Pancreas (tissue), 10 donors: Measurements from ENCODE around the gene ATG2B. TPM values are rescaled to one million over a fixed set of nuclear protein-coding genes. Genes with fewer than 3 reads are reported as not detected.

ENCODE experiments used
- ATAC-seq, 4 donors: fragments of 200-7000 bp; cut with Tn5 transposase; one replicate each; pipeline versions ENCODE4 v1.8.0 to v1.9.1; 2020; ENCODE audit warnings: mild to moderate bottlenecking in 4 of 4, moderate library complexity in 4 of 4
- DNase-seq, 6 donors: peaks; one replicate each; pipeline ENCODE4 v3.0.0-alpha.2; 2020
- FAIRE-seq: peaks from 2 replicates; lab custom pipeline; 2012; peaks lifted over from hg19 to GRCh38; lab: Jason Lieb, UNC
- H3K27ac ChIP-seq, 4 donors: fragments of 200-600 bp; sonication (generic); 1 replicate in 3 of 4; 2 replicates in 1 of 4; pipeline versions ENCODE4 v1.5.0 to v1.8.0; 2020
- H3K27me3 ChIP-seq, 4 donors: fragments of 200-600 bp; one replicate each; pipeline ENCODE4 v1.8.0; 2021
- H3K36me3 ChIP-seq, 3 donors: fragments of 200-600 bp; sonication (generic) in 1 of 3; one replicate each; pipeline versions ENCODE4 v1.5.0 to v1.8.0; 2020 to 2021
- H3K4me1 ChIP-seq, 3 donors: fragments of 200-600 bp; one replicate each; pipeline ENCODE4 v1.8.0; 2021
- H3K4me3 ChIP-seq, 4 donors: fragments of 200-600 bp; sonication (generic) in 2 of 4; one replicate each; pipeline versions ENCODE4 v1.5.0 to v1.8.0; 2020 to 2021
- H3K9me3 ChIP-seq, 4 donors: fragments of 200-600 bp; one replicate each; pipeline ENCODE4 v1.8.0; 2021
- WGBS, 2 donors: extraction: QIAGEN DNeasy Blood & Tissue Kit; methylation state at CpG; one replicate each; pipeline ENCODE4 v1.1.7; 2013; 5-methylcytosine and 5-hydroxymethylcytosine counted together
- intact Hi-C, 3 donors: fragments of 100-400 bp; cut with DNase I; formaldehyde crosslinking; loops; one replicate each; pipeline versions ENCODE4 v1.11.1 to v1.14.2; 2022
- polyA plus RNA-seq, 2 donors: library from polyadenylated mRNA; stranded (reverse); fragments of 200-250 nt; gene quantifications; one replicate each; pipeline ENCODE4 v1.2.3, GENCODE V29; 2013
- total RNA-seq, 6 donors: library from RNA; stranded (reverse); fragmentation: NEBNext Ultra II Directional in 4 of 6; extraction: Animal tissue kit (Norgen Biotek cat#: 25700) in 4 of 6; gene quantifications; one replicate each; pipeline versions ENCODE4 v1.2.1 to v1.2.4, GENCODE V29; 2021 to 2023
- TF ChIP-seq, protein P1 (sequence below), 4 donors: fragments of 200-600 bp; sonication (generic) in 3 of 4; IDR thresholded peaks; one replicate each; pipeline versions ENCODE4 v1.5.0 to v1.8.0; 2021; ENCODE audit warnings: antibody characterized with exemption in 4 of 4
- donor health status: healthy with polysubstance abuse.
- donor health status: DM: no; HTN: no; CAD: no; lungs with moderate emphysema.
- donor health status: DM: no; HTN: no; CAD: no.
- donor health status: control.
- donor health status: control.
- donor health status: Bipolar disorder and iron deficiency.
- donor health status: DM: yes; HTN: yes; CAD: no.
- donor health status: DM: no; HTN: no; CAD: no.
- donor health status: DM: no; HTN: no; CAD: no.
- donor health status: DM: yes; HTN: yes; CAD: no.

Gene ATG2B
- total and polyA plus RNA-seq, 8 donors = 7.4 to 23.4 (median 19.7) TPM

DNA sequence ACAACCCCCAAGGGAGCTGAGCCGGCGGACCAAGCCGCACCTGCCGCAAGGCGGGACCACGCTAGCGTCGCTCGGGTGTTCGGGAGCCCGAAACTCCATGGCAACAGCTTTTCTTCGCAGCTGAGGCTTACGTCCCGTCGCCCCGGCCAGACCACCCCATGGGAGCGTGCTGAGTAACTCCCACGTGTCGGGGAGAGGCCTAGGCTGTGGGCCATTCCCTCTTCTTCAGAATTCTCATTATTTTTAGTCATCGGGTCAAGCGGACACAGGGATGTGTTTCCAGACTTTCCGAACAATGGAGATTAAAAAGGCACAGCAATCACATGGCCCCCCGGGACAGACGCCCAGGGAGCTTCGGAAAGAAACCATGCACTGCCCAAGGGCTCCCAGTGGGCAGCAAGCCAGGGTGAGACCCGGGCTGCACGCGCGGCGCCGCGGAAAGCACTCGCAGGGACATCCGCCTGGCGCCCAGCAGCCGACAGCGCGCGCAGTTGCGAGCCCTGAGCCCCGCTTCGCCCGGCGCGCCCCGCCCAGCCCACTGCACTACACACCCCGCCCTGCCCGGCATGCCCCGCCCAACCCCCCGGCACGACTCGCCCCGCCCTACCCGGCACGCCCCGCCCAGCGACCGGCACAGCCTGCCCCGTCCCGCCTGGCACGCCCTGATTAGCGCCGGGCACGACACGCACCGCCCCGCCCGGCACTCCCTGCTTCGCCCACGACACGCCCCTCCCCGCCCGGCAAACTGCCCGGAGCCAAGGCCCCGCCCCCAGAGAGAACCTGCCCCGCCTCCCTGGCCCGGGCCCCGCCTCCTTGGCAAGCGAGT is 28.4 kb upstream of the ATG2B start:
- intact Hi-C loops = no loop called here
- Histone ChIP-seq H3K27me3 (no peaks in the 10 kb centered on the region), H3K9me3 (no peaks in the 10 kb centered on the region), H3K36me3 (no peaks in the 10 kb centered on the region), H3K27ac (peak overlapping the region; percentile 40 to 77 (median 60)), H3K4me1 (no peaks in the 10 kb centered on the region), H3K4me3 (peak overlapping the region; percentile 58 to 67 (median 66))
- 1 to 2% methylated on average over 53 to 79 of the region's 79 CpGs for WGBS, 2 donors
- FAIRE-seq (no peak), ATAC-seq (peak; percentile 94 to 98 (median 96)), DNase-seq (peak; percentile 96 to 100 (median 99))
- TF ChIP-seq, protein P1, sequence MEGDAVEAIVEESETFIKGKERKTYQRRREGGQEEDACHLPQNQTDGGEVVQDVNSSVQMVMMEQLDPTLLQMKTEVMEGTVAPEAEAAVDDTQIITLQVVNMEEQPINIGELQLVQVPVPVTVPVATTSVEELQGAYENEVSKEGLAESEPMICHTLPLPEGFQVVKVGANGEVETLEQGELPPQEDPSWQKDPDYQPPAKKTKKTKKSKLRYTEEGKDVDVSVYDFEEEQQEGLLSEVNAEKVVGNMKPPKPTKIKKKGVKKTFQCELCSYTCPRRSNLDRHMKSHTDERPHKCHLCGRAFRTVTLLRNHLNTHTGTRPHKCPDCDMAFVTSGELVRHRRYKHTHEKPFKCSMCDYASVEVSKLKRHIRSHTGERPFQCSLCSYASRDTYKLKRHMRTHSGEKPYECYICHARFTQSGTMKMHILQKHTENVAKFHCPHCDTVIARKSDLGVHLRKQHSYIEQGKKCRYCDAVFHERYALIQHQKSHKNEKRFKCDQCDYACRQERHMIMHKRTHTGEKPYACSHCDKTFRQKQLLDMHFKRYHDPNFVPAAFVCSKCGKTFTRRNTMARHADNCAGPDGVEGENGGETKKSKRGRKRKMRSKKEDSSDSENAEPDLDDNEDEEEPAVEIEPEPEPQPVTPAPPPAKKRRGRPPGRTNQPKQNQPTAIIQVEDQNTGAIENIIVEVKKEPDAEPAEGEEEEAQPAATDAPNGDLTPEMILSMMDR (IDR thresholded peaks at IDR 0.05) = no peak

DNA sequence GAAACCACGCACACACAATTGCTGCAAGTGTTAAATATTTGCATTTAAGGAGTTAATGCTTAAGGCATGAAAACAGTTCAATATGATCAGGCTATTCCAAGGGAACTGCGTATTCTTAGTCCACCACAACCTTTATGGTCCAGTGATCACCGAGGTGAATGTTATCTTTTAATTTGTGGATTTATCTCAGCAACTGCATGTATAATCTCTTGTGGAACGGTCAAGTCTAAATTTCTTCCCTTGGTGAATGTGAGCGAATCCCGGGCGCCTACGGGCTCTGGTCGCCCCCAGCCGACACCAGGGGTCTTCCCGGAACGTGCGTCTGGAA is 27.8 kb upstream of the ATG2B start:
- Histone ChIP-seq H3K4me1 (no peaks in the 10 kb centered on the region), H3K27ac (peak overlapping the region in 2 of 4 donors; percentile 17 to 66), H3K27me3 (no peaks in the 10 kb centered on the region), H3K4me3 (peak overlapping the region; percentile 43 to 65 (median 52)), H3K9me3 (no peaks in the 10 kb centered on the region), H3K36me3 (no peaks in the 10 kb centered on the region)
- ATAC-seq = no peak
- WGBS, 2 donors = 2 to 3% methylated on average over 13 of the region's 13 CpGs
- intact Hi-C loops = no loop called here
- no peak for DNase-seq
- no peak for FAIRE-seq
- TF ChIP-seq, protein P1 (IDR thresholded peaks at IDR 0.05) = no peak

DNA sequence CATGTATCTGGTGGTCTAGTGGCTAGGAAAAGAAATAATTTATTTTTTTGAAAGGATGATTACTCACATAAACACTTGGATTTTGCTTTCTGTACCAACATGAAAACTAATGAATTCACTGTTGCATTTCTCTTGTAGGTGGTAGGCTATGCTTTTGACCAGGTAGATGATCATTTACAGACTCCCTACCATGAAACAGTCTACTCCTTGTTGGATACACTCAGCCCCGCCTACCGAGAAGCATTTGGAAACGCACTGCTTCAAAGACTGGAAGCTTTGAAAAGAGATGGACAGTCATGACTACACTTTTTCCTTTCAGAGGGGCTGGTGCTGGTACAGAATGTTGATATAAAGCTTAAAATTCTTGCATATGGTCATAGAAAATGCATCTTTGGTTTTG is 22.2 kb upstream of the ATG2B start:
- Histone ChIP-seq H3K27me3 (no peaks in the 10 kb centered on the region), H3K36me3 (peaks cover 0 to 17% (median 0%) of the 10 kb centered on the region in 3 donors), H3K9me3 (no peaks in the 10 kb centered on the region), H3K4me1 (peaks cover 0 to 4% (median 0%) of the 10 kb centered on the region in 3 donors), H3K4me3 (no peak overlapping the region), H3K27ac (no peak overlapping the region)
- no peak for DNase-seq
- FAIRE-seq = no peak
- intact Hi-C loops = no loop called here
- peak in 2 of 4 donors; percentile 41 to 55 for ATAC-seq
- TF ChIP-seq, protein P1 (IDR thresholded peaks at IDR 0.05) = no peak
- 64 to 77% methylated on average over 3 of the region's 3 CpGs for WGBS, 2 donors

DNA sequence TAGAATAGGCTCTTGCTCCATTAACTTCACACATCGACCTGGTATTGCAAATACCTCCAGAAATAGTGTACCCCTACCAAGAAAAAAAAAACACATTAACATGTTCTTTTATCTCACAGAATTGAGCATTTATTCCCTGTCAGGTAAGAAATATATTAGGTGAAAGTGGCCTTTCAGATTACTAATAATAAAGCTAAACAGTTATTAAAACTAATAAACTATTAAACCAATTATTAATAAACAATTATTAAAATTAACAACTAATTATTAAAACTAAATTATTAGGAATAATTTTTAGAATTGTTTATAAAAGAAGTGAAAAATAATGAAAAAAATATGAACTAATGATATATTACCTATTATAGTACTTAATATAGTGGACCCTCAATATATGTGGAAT is 21.6 kb upstream of the ATG2B start:
- Histone ChIP-seq H3K27me3 (no peaks in the 10 kb centered on the region), H3K9me3 (no peaks in the 10 kb centered on the region), H3K27ac (no peak overlapping the region), H3K36me3 (peaks cover 0 to 17% (median 0%) of the 10 kb centered on the region in 3 donors), H3K4me3 (no peak overlapping the region), H3K4me1 (peaks cover 0 to 4% (median 0%) of the 10 kb centered on the region in 3 donors)
- peak; percentile 93 for FAIRE-seq
- intact Hi-C loops = no loop called here
- 54 to 76% methylated on average over 1 of the region's 1 CpG for WGBS, 2 donors
- no peak for DNase-seq
- TF ChIP-seq, protein P1 (IDR thresholded peaks at IDR 0.05) = no peak
- ATAC-seq = no peak

DNA sequence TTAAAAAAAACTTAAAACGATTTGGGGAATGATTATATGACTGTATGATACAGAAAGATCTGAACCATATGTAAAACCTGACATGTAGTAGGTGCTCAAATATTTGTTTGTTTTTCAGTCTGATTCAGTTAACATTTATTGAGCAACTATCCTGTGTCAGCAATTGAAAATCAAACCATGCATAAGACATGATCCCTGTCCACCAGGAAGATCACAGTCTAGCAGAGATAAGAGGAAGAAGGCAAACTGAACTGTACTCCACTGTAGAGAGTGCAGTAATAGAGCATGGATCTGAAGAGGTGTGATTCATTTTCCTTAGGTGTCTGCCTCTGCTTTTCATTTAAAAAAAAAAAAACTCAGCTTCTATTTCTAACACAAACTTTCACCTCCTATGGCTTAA is 20.9 kb upstream of the ATG2B start:
- no peaks in the 10 kb centered on the region for H3K27me3 ChIP-seq
- TF ChIP-seq, protein P1 (IDR thresholded peaks at IDR 0.05) = no peak
- FAIRE-seq = no peak
- H3K4me1 ChIP-seq = peaks cover 0 to 4% (median 0%) of the 10 kb centered on the region in 3 donors
- no peak for ATAC-seq
- intact Hi-C loops = no loop called here
- no peaks in the 10 kb centered on the region for H3K9me3 ChIP-seq
- H3K4me3 ChIP-seq = no peak overlapping the region
- WGBS, 2 donors = 22 to 38% methylated on average over 1 of the region's 1 CpG
- peaks cover 0 to 17% (median 0%) of the 10 kb centered on the region in 3 donors for H3K36me3 ChIP-seq
- no peak overlapping the region for H3K27ac ChIP-seq
- no peak for DNase-seq
